GM21529 (cell line): ENCODE measurements around the gene NSL1.
"Not testable (repeated sequence)": the region's sequence is repeated elsewhere in the genome, so short reads cannot be mapped to it uniquely, and the experiment has no call there.

Experiments used
- ATAC-seq: cut with Tn5 transposase; IDR thresholded peaks from one replicate; pipeline ENCODE4 v1.9.1; 2021; ENCODE audit not compliant: unreplicated experiment

The NSL1 gene

DNA sequence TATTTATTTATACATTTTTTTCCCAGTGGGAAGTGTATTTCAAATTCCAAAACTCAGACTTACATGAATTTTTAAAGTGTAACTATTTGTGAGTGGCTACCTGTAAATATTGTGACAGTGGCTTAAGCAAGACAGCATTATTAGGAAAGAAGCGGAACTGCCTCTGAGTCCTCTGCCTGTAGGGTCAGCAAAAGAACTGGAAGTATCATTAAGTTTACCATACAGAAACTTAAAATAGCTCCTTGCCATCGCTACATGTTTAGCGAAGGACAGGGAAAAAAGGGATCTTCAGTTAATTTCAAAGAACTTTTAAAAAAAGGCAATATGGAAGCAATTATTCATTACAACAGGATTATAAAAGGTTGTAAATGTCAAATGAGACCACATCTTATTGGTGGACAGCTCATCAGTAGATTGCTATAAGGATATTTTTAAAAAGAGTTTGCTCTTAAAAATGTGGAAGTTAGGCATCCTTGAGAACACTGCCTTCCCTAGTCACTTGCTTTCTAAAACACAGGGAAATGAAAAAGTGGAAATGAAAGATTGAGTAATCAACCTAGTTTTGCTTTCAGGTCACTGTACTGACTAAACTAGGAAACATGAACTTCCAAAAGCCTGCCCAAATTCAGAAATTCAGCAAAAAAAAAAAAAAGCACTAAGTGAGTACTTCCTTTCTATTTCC, 39.2 kb downstream of the NSL1 start:
- ATAC-seq, result peak; percentile 45

DNA sequence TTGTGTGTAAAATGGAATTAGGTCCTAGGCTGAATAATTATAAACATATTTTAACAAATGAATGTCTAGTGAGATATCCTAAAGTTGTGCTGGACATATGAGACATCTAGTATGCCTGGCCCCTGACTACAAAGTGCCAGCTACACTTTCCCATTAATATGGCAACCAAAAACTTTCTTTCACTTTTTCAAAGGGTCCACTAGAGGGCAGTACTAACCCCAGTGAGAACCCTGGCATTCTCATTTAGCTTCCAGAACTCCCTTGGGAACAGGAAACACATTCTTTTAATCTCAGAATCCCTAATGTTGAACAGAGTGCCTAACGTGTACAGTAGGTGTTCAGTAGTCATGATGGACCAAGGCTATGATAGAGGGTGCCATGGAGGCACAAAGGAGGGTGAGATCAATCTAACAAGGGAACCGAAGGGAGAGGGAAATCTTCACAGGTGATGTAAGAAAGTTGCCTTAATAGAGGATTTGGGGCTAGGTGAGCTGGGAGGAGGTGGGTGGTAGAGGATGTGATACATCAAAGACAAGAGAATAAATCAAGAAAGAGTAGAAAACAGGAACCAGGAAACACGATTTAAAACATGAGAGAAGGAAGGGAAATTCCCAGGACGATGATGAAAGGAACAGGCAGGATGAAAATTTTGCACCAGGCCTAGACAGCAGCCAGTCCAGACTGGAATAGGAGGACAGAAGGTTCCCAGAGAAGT, 41.6 kb downstream of the NSL1 start:
- peak; percentile 30 for ATAC-seq

DNA sequence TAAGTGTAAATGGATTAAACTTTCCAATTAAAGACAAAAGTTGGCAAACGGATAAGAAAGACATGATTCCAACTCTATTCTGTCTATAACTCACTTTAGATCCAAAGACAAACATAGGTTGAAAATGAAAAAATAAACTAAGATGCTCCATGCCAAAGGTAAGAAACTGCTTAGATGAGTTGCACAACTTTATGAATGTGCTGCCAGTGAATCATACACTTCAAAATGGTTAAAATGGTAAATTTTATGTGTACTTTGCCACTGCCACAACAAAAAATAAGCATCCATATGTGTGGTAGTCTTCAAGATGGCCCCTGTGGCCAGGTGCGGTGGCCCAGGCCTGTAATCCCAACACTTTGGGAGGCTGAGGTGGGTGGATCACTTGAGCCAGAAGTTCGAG, 45.0 kb downstream of the NSL1 start:
- no peak for ATAC-seq

DNA sequence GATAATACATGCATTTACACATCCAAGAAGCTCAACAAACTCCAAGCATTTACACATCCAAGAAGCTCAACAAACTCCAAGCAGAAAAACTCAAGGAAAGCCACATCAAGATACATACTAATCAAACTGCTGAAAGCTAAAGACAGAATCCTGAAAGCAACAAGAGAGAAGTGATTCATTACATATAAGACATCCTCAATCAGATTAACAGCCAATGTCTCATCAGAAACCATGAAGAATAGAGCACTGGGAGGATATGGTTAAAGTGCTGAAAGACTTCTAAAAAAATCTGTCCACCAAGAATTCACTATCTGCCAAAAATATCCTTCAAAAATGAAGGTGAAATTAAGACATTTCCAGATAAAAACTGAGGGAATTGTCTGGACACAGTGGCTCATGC, 46.3 kb downstream of the NSL1 start:
- ATAC-seq, result no peak

DNA sequence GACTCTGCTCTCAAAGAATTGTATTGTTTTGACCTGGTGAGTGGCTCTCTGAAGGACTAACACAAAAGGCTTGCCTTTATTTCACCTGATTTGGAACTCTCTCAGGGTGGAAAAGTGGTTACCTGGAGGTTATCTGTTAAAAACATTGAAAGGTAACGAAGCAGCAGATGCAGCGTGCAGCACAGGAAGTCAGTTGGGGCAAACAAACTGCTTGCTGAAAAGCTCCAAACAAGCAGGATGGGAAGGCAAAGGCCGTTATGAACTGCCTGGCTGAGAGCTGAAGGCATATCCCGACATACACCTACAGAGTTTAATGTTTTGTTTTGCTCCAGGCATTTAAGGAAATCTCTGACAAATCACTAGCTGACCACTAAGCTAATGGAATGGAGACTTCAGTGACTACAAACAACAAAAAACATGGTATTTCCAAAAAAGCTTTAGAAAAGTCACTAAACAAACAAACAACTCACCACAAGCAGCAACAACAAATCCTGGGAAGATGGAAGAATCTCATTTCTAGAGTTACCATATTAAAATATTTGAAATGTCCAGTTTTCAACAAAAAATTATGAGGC, 47.6 kb downstream of the NSL1 start:
- no peak for ATAC-seq

DNA sequence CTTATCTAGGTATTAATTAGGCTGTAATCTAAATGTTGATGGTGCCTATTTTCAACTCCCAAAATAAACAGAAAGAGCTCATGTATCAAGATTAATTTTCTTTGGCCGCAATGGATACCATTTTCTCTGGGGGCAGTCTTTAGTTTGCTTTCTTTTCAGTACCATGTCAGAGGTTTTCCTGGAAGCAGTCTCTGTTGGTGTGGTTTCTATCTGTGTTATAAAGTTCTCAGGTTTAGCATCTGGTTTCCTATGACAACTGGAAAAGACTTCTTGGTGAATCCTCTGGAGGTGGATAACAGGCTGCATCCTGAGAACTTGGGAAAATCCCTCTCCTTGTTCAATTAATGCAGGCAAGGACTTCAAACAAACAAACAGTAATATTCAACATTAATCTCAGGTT, 53.2 kb downstream of the NSL1 start:
- ATAC-seq, result no peak

DNA sequence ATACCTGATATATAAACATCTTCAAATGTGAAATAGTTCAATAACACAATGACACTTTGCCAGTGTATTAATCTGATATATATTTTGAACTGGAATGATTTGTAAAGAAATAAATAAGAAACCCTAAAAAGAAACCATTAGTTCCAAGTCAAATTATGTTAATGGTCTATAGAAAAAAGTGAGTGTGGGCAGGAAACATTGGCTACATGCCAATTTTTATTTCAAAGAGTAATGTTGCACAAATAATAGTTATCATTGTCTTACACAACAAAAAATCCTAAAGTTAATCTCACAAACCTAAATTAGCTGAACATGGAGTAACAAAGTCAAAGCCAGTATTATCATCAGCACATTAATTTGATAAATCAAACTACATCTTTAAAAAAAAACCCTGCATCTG, 54.0 kb downstream of the NSL1 start:
- ATAC-seq, result no peak

DNA sequence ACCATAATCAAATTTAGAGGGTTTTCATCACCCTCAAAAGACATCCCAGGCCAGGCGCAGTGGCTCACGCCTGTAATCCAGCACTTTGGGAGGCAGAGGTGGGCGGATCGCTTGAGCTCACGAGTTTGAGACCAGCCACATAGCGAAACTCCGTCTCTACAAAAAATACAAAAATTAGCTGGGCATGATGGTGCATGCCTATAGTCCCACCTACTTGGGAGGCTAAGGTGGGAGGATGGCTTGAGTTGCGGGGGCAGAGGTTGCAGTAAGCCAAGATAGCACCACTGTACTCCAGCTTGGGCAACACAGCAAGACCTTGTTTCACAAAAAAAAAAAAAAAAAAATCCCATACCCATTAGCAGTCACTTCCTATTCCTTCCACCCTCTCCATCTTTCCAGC, 58.5 kb downstream of the NSL1 start:
- no peak for ATAC-seq

DNA sequence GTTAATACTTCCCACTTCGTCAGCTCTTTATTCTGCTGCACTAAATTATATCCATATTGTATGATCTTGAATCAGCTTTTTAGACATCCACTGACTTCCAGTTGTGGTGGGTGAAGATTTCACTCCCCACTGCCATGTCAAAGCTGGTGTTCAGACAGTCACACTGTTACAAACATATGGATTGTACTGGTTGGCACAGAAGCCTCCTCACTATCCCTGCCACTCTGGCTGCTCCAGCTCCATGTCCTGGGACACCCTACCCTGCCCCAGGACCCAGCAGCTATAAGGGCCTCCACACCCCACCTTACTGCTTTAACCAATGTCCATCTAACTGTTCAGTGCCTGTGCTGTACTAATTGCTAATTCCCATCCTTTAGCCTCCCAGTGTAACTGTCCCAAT, 59.9 kb downstream of the NSL1 start:
- no peak for ATAC-seq

DNA sequence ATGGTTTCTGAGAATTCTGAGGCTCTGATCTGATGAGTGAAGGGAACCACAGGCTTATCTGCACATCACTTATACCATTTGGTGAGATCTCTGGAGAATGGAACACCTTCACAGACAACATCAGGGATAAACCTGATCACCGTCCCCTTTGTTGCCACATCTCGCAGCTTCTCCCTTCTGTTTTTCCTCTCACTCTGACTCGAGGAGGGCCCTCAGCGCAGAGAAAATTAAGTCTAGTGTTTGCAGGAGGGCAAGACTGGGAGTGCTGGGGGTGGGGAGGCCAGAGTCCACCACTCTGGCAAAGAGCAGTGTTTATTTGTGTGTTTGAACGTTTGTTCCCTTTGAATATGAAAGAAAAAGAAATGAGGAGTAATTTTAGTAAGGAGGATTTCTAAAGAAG, 63.0 kb downstream of the NSL1 start:
- ATAC-seq, result no peak

DNA sequence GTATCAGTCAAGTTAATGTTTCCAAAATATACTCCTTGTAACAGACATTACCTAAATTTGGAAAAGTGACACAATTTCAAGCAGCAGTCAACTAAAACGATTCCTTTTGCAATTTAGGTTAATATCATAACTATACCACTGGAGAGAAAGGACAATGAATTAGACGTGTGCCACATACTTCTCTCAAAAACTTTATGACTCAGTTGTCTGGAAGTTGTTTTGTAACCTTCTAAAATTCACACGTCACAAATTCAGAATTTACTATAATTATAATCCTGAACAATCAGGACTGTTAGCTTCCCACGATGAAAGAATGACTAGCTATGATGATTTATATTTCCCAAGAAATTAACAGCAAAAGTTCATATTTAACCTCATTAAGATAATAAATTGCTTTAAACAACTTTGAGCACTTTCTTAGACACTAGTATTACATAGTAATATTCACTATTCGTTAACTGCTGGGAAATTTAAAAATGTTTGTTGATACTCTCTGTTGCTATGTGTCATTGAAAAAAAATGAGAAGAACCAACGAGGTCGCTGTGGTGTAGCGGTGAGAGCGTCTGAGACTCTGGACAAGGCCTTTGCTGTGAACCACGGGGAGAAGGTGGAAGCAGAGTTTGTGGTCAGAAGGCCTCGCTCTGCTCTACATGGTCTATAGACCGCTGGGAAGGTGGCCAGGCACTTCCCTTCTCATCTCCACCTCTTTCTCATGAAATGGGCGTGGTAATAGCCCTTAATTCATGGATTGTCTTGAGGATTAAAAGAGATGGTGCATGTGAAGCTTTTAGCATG, 64.0 kb downstream of the NSL1 start:
- no peak for ATAC-seq

DNA sequence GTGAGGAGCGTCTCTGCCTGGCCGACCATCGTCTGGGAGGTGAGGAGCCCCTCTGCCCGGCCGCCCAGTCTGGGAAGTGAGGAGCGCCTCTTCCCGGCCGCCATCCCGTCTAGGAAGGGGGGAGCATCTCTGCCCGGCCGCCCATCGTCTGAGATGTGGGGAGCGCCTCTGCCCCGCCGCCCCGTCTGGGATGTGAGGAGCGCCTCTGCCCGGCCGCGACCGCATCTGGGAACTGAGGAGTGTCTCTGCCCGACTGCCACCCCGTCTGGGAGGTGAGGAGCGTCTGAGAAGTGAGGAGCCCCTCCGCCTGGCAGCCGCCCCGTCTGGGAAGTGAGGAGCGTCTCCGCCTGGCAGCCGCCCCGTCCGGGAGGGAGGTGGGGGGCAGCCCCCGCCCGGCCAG, 66.9 kb downstream of the NSL1 start:
- ATAC-seq, result not testable (repeated sequence)

DNA sequence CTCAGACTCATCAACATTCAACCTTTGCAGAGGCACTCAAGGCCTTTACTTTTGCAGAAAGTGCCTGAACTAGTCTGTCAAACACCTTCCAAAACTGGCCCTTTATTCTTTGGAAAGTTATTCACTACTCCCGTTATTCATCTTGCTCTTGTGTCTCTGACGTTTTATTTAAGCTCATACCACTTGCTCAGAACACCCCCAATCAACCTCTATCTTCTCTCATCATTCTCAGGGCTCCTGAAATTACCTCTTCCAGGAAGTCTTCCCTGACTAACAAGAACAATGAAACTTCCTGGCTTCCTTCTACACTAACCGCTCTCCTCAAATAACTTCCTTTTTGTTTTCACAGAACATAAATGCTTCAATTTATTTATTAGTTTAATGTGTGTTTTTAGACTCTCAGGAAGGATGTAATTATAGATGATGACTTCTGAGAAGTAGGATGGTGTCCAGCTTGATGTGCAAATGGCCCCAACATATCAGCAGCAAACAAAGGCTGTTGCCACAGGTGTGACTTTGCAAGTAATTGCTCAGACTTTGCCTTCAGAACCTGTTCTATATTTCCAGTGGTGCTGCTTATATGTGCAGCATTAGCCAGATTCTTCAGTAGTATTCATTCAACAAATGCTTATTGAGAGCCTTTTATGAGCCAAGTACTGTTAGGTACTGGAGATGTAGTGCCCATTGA, 69.2 kb downstream of the NSL1 start:
- no peak for ATAC-seq

DNA sequence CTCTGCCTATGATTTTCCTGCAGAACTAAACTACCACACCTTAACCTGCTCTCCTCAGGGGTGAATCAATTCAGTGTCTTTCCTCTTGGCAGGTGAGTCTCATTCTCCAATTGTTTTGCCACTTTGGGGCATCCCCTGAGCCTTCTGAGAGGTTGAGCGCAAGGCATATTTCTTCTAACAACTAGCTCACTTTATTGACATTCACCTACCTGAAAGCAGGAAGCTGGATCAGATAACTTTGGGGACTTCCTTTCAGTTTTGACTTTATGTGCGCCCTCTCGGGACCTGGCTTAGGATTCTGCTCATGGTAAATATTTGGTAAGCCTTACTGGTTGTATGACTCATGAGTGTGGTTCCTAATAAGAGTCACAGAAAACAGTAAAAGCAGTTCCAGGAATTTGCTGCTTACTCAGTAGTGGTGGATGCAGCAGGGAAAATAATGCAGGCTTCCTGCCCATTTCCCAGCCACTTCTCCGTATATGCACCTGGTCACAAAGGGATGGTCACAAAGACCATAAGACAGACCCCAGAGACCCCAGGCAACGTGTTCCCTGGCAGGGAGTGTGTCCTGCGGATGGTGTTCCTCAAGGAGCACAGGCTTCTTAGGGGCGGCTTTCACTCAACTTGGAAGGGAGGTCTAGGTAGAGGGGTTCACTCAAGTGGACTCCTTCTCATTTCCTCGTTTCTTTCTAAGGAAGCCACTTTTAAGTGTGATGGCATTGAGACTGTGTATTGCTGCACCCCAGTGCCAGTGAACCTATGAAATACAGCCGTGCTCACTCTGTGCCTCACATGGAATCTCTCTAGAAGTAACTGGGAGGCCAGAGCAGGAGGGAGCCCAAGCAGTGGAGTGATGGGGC, 70.0 kb downstream of the NSL1 start:
- peak; percentile 76 for ATAC-seq

DNA sequence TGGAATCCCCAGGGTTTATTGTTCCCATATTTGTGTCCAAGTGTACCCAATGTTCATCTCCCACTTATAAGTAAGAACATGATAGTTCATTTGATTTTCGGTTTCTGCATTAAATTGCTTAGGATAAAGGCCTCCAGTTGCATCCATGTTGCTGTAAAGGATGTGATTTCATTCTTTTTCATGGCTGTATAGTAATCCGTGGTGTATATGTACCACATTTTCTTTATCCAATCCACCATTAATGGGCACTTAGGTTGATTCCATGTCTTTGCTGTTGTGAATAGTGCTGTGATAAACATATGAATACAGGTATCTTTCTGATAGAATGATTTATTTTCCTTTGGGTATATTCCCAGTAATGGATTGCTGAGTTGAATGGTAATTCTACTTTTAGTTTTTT, 71.9 kb downstream of the NSL1 start:
- ATAC-seq, result no peak

DNA sequence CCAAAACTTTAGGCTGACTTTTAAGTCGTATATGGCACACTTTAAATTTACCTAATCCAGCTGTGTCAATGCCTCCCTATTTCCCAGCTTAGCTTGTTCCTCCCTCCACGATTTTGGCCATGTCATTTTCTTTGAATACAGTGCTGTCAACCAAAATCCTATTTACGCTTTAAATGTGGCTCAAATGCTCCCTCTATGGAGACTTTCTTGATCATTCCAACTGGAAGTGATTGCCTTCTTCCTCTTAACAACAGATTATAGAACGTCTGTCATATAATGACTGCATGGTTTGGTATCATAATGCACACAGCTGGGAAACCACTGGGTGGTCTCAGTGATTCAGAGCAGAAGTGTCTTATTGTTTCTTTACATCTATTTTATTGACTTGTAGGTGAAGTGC, 73.1 kb downstream of the NSL1 start:
- no peak for ATAC-seq

DNA sequence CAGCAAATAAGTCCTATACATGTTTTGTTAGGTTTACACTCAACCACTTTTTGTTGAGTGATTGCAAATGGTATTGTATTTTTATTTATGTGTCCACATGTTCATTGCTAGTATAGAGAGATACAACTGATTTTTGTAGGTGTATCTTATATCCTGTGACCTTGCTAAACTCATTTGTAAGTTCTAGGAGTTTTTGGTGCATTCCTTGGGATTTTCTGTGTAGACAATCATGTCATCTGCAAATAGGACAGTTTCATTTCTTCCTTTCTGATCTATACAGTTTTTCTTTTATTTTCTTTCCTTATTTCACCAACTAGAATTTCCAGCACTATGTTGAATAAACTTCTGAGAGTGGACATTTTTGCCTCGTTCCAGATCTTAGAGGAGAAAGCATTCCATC, 75.4 kb downstream of the NSL1 start:
- ATAC-seq, result no peak

DNA sequence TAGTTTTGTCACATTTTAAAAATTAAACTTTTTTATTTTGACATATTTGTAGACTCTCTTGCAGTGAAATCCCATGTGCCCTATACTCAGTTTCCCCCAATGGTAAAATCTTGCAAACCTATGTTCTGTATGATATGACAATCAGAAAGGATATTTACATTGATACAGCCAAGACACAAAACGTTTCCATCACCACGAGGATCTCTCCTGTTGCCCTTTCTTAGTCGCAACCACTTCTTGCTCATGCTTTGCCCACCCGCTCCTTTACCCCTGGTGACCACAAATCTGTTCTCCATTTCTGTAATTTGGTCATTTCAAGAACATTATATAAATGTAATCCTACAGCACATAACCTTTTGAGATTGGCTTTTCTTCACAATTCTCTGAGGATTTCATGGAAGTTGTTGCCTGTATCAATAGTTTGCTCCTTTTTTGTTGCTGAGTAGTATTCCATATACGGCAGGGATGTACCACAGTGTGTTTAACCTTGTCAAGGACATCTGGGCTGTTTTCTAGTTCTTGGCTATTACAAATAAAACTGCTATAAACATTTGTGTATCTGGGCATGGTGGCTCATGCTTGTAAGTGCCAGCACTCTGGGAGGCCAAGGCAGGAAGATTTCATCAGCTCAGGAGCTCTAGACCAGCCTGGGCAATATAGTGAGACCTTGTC, 78.0 kb downstream of the NSL1 start:
- no peak for ATAC-seq

DNA sequence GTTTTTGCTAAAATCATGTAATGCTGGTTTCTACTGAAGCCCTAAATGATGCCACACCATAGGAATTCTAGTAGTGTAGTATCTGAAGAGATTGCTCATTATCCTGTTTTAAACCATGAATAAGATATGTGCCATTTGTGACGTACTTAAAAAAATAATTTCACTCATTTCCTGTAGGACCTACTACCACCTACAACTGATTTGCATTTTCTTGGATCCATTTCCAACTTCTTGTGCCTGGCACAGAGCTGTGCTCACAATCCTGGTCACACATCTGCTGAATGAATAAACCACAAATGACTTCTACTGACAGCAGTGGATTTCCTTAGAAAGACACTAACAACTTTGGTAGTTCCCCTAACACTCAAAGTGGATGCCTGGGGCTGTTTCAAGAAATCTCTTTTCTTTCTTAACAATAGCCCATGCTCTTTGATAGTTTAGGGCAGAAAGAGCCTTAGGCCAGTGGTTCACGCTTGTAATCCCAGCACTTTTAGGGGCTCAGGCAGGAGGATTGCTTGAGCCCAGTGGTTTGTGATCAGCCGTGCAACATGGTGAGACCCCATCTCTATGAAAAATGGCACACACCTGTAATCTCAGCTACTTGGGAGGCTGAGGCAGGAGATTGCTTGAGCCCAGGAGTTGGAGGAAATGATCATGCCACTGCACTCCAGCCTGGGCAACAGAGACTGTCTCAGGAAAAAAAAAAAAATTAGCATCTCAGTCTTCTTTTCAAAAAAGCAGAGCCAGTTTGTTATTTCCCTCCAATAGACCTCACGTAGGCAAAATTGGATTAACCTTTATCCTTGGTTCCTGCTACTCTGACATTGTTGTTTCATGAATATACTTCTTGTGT, 78.9 kb downstream of the NSL1 start:
- peak; percentile 71 for ATAC-seq
